ENCODE data around the gene DHRS1. TPM values are rescaled to one million over a fixed set of nuclear protein-coding genes. Genes with fewer than 3 reads are reported as not detected.

The DHRS1 gene
- polyA plus RNA-seq, 2 donors, result 92.6 to 97.6 TPM

DNA sequence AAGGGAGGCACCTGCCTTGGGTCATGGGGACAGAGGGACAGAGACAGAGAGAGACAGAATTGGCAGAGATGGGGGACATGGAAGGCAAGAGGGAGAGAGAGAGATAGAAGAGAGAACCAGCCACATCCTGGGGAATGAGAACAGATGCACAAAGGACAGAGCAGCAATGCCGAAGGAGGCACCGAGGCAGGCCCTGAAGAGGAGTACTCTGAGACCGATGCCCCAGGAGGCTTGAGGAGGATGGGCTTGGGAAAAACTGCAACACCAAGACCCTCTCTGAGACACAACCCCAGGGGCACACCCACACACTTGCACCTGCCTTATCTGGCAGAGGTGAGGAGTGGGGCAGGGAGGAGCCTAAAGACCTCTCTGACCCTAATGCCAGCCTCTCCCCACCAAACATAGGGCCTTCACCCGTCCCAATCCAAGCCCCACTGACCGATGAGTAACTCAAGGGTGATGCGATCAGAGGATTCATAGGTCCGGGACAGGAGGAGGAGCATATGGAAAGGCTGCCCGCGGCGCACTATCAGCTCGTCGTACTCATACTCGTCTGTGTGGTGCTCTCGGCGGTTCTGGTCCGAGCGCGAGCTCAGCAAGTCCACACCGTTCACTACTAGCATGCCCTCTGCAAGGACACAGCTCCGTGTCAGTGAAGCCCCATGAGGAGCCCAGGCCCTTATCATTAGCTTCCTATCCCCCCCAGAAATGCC lies 38.2 kb downstream of the DHRS1 start:
- peak overlapping the region; percentile 94 to 95 for H3K27ac ChIP-seq (ENCODE audit: low read depth in 2 of 2, low read length in 1 of 2)
- H3K4me1 ChIP-seq (ENCODE audit: control insufficient read depth in 2 of 2, insufficient read depth in 2 of 2, low read length in 1 of 2), result peaks cover 2 to 34% of the 10 kb centered on the region in 2 donors
- H3K4me3 ChIP-seq (ENCODE audit: low read depth in 1 of 2, low read length in 2 of 2), result peak overlapping the region; percentile 53 to 62
- WGBS, 2 donors, result 86 to 90% methylated on average over 20 of the region's 20 CpGs
- no peaks in the 10 kb centered on the region for H3K27me3 ChIP-seq (ENCODE audit: control insufficient read depth in 1 of 2, insufficient read depth in 2 of 2, low read length in 2 of 2)
- H3K9me3 ChIP-seq (ENCODE audit: control insufficient read depth in 2 of 2, insufficient read depth in 1 of 2, low read depth in 1 of 2, low read length in 1 of 2), result no peaks in the 10 kb centered on the region
- H3K36me3 ChIP-seq (ENCODE audit: control insufficient read depth in 2 of 2, insufficient read depth in 2 of 2, low read length in 1 of 2), result peaks cover 4 to 41% of the 10 kb centered on the region in 2 donors

DNA sequence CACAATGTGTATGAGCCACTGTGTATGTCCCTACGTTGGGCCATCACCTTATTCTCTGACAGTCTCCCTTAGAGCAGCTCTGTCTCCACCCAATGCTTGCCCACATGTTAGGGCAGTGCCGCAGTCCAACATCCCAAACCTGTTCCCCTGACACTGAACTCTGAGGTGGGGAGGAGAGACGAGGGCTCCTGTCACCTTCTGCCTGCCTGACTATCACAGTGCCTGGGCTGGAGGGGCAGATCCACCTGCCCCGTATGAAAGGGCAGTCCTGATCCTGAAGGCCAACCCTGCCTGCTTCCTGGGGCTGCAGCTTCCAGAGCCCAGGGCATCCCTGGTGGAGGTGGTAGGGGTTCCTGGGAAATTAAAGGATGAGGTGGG lies 38.8 kb downstream of the DHRS1 start:
- Histone ChIP-seq H3K27me3 (ENCODE audit: control insufficient read depth in 1 of 2, insufficient read depth in 2 of 2, low read length in 2 of 2) (no peaks in the 10 kb centered on the region), H3K36me3 (ENCODE audit: control insufficient read depth in 2 of 2, insufficient read depth in 2 of 2, low read length in 1 of 2) (peaks cover 0 to 42% of the 10 kb centered on the region in 2 donors), H3K27ac (ENCODE audit: low read depth in 2 of 2, low read length in 1 of 2) (peak overlapping the region; percentile 94 to 95), H3K9me3 (ENCODE audit: control insufficient read depth in 2 of 2, insufficient read depth in 1 of 2, low read depth in 1 of 2, low read length in 1 of 2) (no peaks in the 10 kb centered on the region), H3K4me1 (ENCODE audit: control insufficient read depth in 2 of 2, insufficient read depth in 2 of 2, low read length in 1 of 2) (peaks cover 2 to 30% of the 10 kb centered on the region in 2 donors), H3K4me3 (ENCODE audit: low read depth in 1 of 2, low read length in 2 of 2) (peak overlapping the region; percentile 53 to 62)
- 57 to 73% methylated on average over 4 of the region's 4 CpGs for WGBS, 2 donors

DNA sequence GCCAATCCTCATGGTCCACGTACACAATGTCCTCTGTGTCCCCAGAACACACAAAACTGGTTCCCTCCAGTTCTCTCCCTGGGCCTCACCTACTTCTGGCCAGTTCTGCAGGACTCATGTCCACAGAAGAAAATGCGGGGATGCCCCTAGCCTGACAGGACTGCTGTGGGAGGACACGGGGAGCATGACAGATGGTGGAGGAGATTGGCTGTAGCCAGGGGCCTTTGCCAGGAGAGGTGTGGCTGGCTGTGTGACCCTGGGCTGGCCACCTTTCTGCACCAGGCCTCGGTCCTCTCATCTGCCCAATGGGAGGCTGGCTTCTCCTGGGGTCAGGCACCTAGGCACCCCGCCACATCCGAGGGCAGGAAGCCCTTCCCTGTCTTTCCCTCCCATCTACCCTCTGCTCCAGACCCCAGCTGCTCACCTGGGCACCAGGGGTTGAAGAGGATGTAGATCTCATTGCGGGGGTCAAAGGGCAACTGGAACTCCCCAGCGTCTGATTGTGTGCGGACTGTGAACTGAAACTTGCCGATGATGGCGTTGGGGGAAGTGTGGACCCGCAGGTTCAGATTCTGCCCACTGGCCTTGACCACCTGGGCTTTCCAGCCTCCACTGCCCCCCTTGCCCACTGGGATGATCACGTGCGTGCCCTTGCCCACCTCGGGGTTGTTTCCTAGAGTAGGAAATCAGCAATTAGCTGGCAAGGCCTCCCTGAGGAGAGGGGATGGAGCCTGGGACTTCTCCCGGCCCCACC lies 39.4 kb downstream of the DHRS1 start:
- peaks cover 0 to 43% of the 10 kb centered on the region in 2 donors for H3K36me3 ChIP-seq (ENCODE audit: control insufficient read depth in 2 of 2, insufficient read depth in 2 of 2, low read length in 1 of 2)
- H3K4me3 ChIP-seq (ENCODE audit: low read depth in 1 of 2, low read length in 2 of 2), result peak overlapping the region; percentile 53 to 62

DNA sequence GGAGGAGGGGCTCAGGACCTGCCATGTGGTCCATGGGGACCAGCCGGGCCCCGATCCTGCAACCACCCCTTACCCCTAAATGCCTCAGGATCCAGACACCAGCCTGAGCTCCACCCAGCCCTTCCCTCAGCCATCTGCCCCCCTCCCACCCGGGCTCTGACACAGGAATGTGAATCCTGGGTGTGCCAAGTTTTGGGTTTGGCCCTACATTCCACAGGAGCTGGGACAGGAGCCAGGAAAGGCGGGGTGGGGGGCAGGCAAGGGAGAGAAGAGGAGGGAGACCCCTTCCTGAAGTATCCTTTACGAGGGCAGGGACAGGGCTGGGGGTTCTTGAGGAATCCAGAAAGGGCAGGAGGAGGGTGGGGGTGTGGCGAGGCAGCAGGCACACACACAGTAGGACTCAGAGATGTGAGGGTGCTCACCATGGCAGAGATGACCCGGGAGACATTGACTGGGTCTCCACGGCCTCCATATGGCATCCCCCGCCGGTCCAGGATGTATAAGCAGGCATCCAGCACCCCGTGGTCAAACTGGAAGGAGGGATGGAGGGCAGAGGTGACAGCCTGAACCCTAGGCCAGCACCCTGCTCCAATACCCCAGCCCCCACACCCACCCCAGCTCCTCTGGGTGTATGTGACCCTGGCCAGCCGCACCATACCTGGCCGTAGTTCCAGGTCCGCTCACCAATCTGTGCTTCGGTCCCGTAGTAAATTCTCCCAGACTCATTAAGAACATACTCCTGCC lies 40.1 kb downstream of the DHRS1 start:
- peak overlapping the region; percentile 53 to 62 for H3K4me3 ChIP-seq (ENCODE audit: low read depth in 1 of 2, low read length in 2 of 2)
- peaks cover 3 to 51% of the 10 kb centered on the region in 2 donors for H3K36me3 ChIP-seq (ENCODE audit: control insufficient read depth in 2 of 2, insufficient read depth in 2 of 2, low read length in 1 of 2)
- 65 to 70% methylated on average over 15 to 16 of the region's 16 CpGs for WGBS, 2 donors

More for the DNA sequence above, 39.4 kb downstream of the DHRS1 start:
- WGBS, 2 donors, result 77 to 82% methylated on average over 16 of the region's 16 CpGs
- H3K27me3 ChIP-seq (ENCODE audit: control insufficient read depth in 1 of 2, insufficient read depth in 2 of 2, low read length in 2 of 2), result no peaks in the 10 kb centered on the region
- peaks cover 2 to 26% of the 10 kb centered on the region in 2 donors for H3K4me1 ChIP-seq (ENCODE audit: control insufficient read depth in 2 of 2, insufficient read depth in 2 of 2, low read length in 1 of 2)
- peak overlapping the region; percentile 94 to 95 for H3K27ac ChIP-seq (ENCODE audit: low read depth in 2 of 2, low read length in 1 of 2)
- H3K9me3 ChIP-seq (ENCODE audit: control insufficient read depth in 2 of 2, insufficient read depth in 1 of 2, low read depth in 1 of 2, low read length in 1 of 2), result no peaks in the 10 kb centered on the region

DNA sequence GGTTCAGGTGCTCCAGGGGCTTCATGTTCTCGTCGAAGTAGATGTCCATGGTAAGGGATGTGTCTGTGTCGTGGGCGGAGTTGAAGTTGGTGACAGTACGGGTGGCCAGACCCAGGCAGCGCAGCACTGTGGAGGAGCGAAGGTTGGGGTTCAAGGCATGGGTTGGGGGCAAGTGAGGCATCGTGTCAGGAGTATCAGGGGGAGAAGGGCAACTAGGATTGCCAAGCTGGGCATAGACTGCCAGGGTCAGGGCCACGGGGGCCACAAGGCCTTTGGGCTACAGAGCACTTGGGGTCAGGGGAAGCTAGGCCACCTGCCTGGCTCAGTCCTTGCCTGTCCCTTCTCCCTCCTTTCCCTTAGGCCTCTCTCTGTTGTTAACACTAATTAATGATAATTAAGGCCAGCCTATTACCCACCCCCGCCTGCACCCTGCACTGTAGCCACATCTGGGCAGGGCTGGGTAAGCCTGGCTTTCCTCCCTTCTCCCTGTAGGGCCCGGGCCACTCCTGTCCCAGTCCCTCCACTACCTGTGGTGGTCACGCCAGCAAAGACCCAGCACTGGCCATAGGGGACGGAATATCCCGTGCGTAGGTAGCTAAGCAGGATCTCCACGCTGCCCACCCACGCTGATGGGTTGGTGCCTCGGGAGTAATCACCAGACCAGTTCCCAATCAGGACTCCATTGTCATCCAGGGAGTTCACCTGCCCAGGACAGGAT lies 40.9 kb downstream of the DHRS1 start:
- peak overlapping the region; percentile 72 to 94 for H3K27ac ChIP-seq (ENCODE audit: low read depth in 2 of 2, low read length in 1 of 2)
- peaks cover 2 to 24% of the 10 kb centered on the region in 2 donors for H3K4me1 ChIP-seq (ENCODE audit: control insufficient read depth in 2 of 2, insufficient read depth in 2 of 2, low read length in 1 of 2)
- H3K9me3 ChIP-seq (ENCODE audit: control insufficient read depth in 2 of 2, insufficient read depth in 1 of 2, low read depth in 1 of 2, low read length in 1 of 2), result no peaks in the 10 kb centered on the region
- H3K4me3 ChIP-seq (ENCODE audit: low read depth in 1 of 2, low read length in 2 of 2), result peak overlapping the region; percentile 53 to 62
- no peaks in the 10 kb centered on the region for H3K27me3 ChIP-seq (ENCODE audit: control insufficient read depth in 1 of 2, insufficient read depth in 2 of 2, low read length in 2 of 2)
- peaks cover 3 to 56% of the 10 kb centered on the region in 2 donors for H3K36me3 ChIP-seq (ENCODE audit: control insufficient read depth in 2 of 2, insufficient read depth in 2 of 2, low read length in 1 of 2)
- 78 to 79% methylated on average over 18 of the region's 18 CpGs for WGBS, 2 donors

More for the DNA sequence above, 40.1 kb downstream of the DHRS1 start:
- Histone ChIP-seq H3K27ac (ENCODE audit: low read depth in 2 of 2, low read length in 1 of 2) (peak overlapping the region; percentile 94 to 95), H3K4me1 (ENCODE audit: control insufficient read depth in 2 of 2, insufficient read depth in 2 of 2, low read length in 1 of 2) (peaks cover 2 to 24% of the 10 kb centered on the region in 2 donors), H3K9me3 (ENCODE audit: control insufficient read depth in 2 of 2, insufficient read depth in 1 of 2, low read depth in 1 of 2, low read length in 1 of 2) (no peaks in the 10 kb centered on the region), H3K27me3 (ENCODE audit: control insufficient read depth in 1 of 2, insufficient read depth in 2 of 2, low read length in 2 of 2) (no peaks in the 10 kb centered on the region)

DNA sequence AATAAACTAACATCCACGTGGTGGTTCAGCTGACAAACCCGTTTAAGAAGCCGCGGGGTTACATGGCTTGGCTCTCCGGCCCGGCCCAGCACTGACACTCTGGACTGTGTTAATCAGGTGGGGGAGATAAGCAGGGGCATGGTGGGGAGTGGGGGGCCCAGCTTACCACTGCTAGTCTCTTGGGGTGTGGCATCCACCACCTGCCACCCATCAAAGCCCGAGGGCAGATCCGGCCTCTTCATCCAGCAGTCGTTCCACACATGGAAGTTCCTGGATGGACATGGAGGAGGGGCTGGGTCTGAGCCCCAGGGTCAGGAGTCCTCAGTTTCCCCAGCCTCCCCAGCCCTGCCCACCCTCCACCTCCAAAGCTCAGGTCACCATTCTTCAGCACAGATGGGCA lies 41.5 kb downstream of the DHRS1 start:
- peaks cover 3 to 57% of the 10 kb centered on the region in 2 donors for H3K36me3 ChIP-seq (ENCODE audit: control insufficient read depth in 2 of 2, insufficient read depth in 2 of 2, low read length in 1 of 2)
- WGBS, 2 donors, result 87% methylated on average over 9 of the region's 9 CpGs
- no peaks in the 10 kb centered on the region for H3K9me3 ChIP-seq (ENCODE audit: control insufficient read depth in 2 of 2, insufficient read depth in 1 of 2, low read depth in 1 of 2, low read length in 1 of 2)
- H3K27me3 ChIP-seq (ENCODE audit: control insufficient read depth in 1 of 2, insufficient read depth in 2 of 2, low read length in 2 of 2), result no peaks in the 10 kb centered on the region
- peaks cover 2 to 20% of the 10 kb centered on the region in 2 donors for H3K4me1 ChIP-seq (ENCODE audit: control insufficient read depth in 2 of 2, insufficient read depth in 2 of 2, low read length in 1 of 2)
- peak overlapping the region; percentile 53 to 62 for H3K4me3 ChIP-seq (ENCODE audit: low read depth in 1 of 2, low read length in 2 of 2)
- H3K27ac ChIP-seq (ENCODE audit: low read depth in 2 of 2, low read length in 1 of 2), result peak overlapping the region in 1 of 2 donors; percentile 94

DNA sequence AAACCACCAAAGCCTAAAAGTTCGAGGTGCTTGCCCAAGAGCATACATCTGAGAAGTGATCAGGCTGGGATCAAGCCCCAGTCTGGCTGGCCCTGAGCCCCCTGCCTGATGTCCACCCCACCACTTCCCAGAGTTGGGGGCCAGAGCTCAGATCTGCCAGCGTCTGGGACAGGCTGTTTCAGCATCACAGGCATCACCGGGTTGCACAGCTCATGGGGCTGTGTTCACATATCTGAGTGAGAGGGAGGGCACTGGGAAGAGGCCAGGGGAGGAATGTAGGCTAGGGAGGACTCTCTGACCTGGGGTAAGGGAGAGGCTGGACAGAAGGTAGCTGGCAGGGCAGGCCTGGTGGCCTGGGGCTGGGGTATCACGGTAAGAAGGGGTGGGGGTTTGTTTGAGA lies 42.6 kb downstream of the DHRS1 start:
- peaks cover 3 to 66% of the 10 kb centered on the region in 2 donors for H3K36me3 ChIP-seq (ENCODE audit: control insufficient read depth in 2 of 2, insufficient read depth in 2 of 2, low read length in 1 of 2)
- 81 to 85% methylated on average over 4 of the region's 4 CpGs for WGBS, 2 donors

DNA sequence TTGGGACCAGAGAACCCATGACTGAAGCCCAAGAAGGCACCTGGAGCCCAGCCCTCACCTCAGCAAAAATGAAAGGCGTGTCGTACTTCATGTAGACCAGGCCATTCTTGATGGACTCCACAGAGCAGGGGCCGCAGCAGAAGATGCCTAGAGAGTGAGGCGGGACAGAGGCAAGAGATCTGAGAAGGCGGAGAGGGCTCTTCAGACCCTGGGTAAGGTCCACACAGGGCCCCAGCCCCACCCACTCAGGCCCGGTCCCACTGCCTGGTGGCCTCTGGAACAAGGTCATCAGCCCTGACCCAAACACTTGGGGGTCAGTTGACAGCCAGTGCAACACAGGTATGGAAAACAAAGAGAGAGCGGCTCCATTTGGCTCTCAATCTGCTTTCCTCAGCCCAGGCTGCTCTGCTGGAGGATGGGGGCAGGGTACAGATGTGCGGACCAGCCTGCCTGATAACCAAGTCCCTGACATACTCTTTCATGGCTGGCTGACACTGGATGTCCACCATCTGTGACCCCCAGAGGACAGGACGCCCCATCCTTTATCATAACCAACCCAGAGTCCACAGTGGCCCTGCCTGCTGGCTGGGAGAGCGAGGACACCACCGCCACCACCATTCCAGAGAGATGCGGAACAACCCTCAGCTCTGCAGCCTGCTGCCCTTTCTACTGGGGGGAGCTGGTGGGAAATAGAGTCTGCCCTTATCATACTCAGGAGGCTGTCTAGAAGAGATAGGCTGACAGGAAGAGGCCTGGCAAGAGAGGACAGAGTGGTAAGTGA lies 43.5 kb downstream of the DHRS1 start:
- 92 to 96% methylated on average over 12 of the region's 12 CpGs for WGBS, 2 donors
- H3K4me1 ChIP-seq (ENCODE audit: control insufficient read depth in 2 of 2, insufficient read depth in 2 of 2, low read length in 1 of 2), result peaks cover 2 to 22% of the 10 kb centered on the region in 2 donors
- no peak overlapping the region for H3K27ac ChIP-seq (ENCODE audit: low read depth in 2 of 2, low read length in 1 of 2)
- no peaks in the 10 kb centered on the region for H3K27me3 ChIP-seq (ENCODE audit: control insufficient read depth in 1 of 2, insufficient read depth in 2 of 2, low read length in 2 of 2)
- no peak overlapping the region for H3K4me3 ChIP-seq (ENCODE audit: low read depth in 1 of 2, low read length in 2 of 2)
- H3K36me3 ChIP-seq (ENCODE audit: control insufficient read depth in 2 of 2, insufficient read depth in 2 of 2, low read length in 1 of 2), result peaks cover 3 to 68% of the 10 kb centered on the region in 2 donors
- no peaks in the 10 kb centered on the region for H3K9me3 ChIP-seq (ENCODE audit: control insufficient read depth in 2 of 2, insufficient read depth in 1 of 2, low read depth in 1 of 2, low read length in 1 of 2)

More for the DNA sequence above, 42.6 kb downstream of the DHRS1 start:
- Histone ChIP-seq H3K9me3 (ENCODE audit: control insufficient read depth in 2 of 2, insufficient read depth in 1 of 2, low read depth in 1 of 2, low read length in 1 of 2) (no peaks in the 10 kb centered on the region), H3K4me1 (ENCODE audit: control insufficient read depth in 2 of 2, insufficient read depth in 2 of 2, low read length in 1 of 2) (peaks cover 2 to 22% of the 10 kb centered on the region in 2 donors), H3K4me3 (ENCODE audit: low read depth in 1 of 2, low read length in 2 of 2) (peak overlapping the region in 1 of 2 donors; percentile 2), H3K27ac (ENCODE audit: low read depth in 2 of 2, low read length in 1 of 2) (peak overlapping the region in 1 of 2 donors; percentile 34), H3K27me3 (ENCODE audit: control insufficient read depth in 1 of 2, insufficient read depth in 2 of 2, low read length in 2 of 2) (no peaks in the 10 kb centered on the region)
